B cell (primary cell): ENCODE data around the gene TEX13B. TPM values are rescaled to one million over a fixed set of nuclear protein-coding genes. Genes with fewer than 3 reads are reported as not detected.

ENCODE experiments used
- ATAC-seq: fragments of 200-7000 bp; cut with Tn5 transposase; one replicate; pipeline ENCODE4 v1.10.0; 2021; ENCODE audit warnings: low read depth, mild to moderate bottlenecking, moderate number of reproducible peaks, moderate library complexity
- CTCF ChIA-PET: fragments of 350-600 bp; sonication (Branson Sonifier 250); formaldehyde crosslinking; loops from one replicate; lab custom pipeline; 2021; ENCODE audit warnings: antibody characterized with exemption, inconsistent platforms; lab: Charles Lee
- POLR2A ChIA-PET: fragments of 350-600 bp; sonication (Branson Sonifier 250); formaldehyde crosslinking; loops from one replicate; lab custom pipeline; 2021; ENCODE audit warnings: antibody characterized with exemption; lab: Charles Lee
- DNase-seq: peaks from one replicate; pipeline ENCODE4 v3.0.0; 2013
- H2AFZ ChIP-seq: 2 replicates; pipeline ENCODE4 v1.6.1; 2012; ENCODE audit warnings: mild to moderate bottlenecking, low read depth, low read length; ENCODE audit not compliant: insufficient read depth, poor library complexity, severe bottlenecking
- H3K27ac ChIP-seq, 2 donors: 1 replicate in 1 of 2; 2 replicates in 1 of 2; pipeline ENCODE4 v1.5.1; 2012 to 2013; ENCODE audit warnings: low read length in 2 of 2, mild to moderate bottlenecking in 2 of 2, moderate library complexity in 1 of 2
- H3K27me3 ChIP-seq, 4 experiments: fragments of 200-600 bp in 1 of 4; sonication (generic) in 1 of 4; replicated peaks in 1 of 4; 1 replicate in 2 of 4; 2 replicates in 2 of 4; pipeline versions ENCODE4 v1.6.1 to v1.7.0; 2013 to 2016; ENCODE audit warnings: low read length in 3 of 4, mild to moderate bottlenecking in 2 of 4, mixed read lengths in 1 of 4, moderate library complexity in 1 of 4; ENCODE audit not compliant: insufficient read depth in 4 of 4, control insufficient read depth in 3 of 4; ENCODE audit errors: control extremely low read depth in 1 of 4
- H3K36me3 ChIP-seq, 2 experiments: replicated peaks in 1 of 2; 1 replicate in 1 of 2; 2 replicates in 1 of 2; pipeline versions ENCODE4 v1.6.1 to v1.7.1; 2013; ENCODE audit warnings: low read length in 1 of 2; ENCODE audit not compliant: insufficient read depth in 2 of 2, control insufficient read depth in 1 of 2; ENCODE audit errors: control extremely low read depth in 1 of 2, extremely low read depth in 1 of 2
- H3K4me1 ChIP-seq, 2 donors: fragments of 200-600 bp in 1 of 2; sonication (generic) in 1 of 2; 1 replicate in 1 of 2; 2 replicates in 1 of 2; pipeline versions ENCODE4 v1.5.1 to v1.6.1; 2013 to 2017; ENCODE audit warnings: low read length in 2 of 2; ENCODE audit not compliant: control insufficient read depth in 2 of 2, insufficient read depth in 2 of 2
- H3K4me2 ChIP-seq: replicated peaks from 2 replicates; pipeline ENCODE3; 2012; ENCODE audit warnings: mild to moderate bottlenecking, low read depth, low read length; ENCODE audit not compliant: poor library complexity, severe bottlenecking
- H3K4me3 ChIP-seq, 5 experiments: fragments of 200-600 bp in 1 of 5; sonication (generic) in 1 of 5; 1 replicate in 3 of 5; 2 replicates in 2 of 5; pipeline versions ENCODE4 v1.5.1 to v1.7.0; 2011 to 2016; ENCODE audit warnings: low read length in 4 of 5, mild to moderate bottlenecking in 4 of 5, low read depth in 2 of 5, control low read depth in 1 of 5, moderate library complexity in 1 of 5; ENCODE audit not compliant: insufficient read depth in 1 of 5; ENCODE audit errors: control extremely low read depth in 1 of 5, extremely low read depth in 1 of 5
- H3K79me2 ChIP-seq: fragments of 200-600 bp; sonication (generic); one replicate; pipeline ENCODE4 v1.6.0; 2016; ENCODE audit warnings: low read length; ENCODE audit not compliant: control insufficient read depth, insufficient read depth
- H3K9ac ChIP-seq: fragments of 200-600 bp; sonication (generic); 2 replicates; pipeline ENCODE4 v1.6.1; 2017; ENCODE audit warnings: mild to moderate bottlenecking, low read length, moderate library complexity
- H3K9me3 ChIP-seq, 3 donors: one replicate each; pipeline versions ENCODE4 v1.6.1 to v1.7.1; 2013; ENCODE audit warnings: low read length in 2 of 3; ENCODE audit not compliant: control insufficient read depth in 2 of 3, insufficient read depth in 1 of 3; ENCODE audit errors: control extremely low read depth in 1 of 3
- H4K20me1 ChIP-seq: 2 replicates; pipeline ENCODE4 v1.6.0; 2012; ENCODE audit warnings: mild to moderate bottlenecking, low read length; ENCODE audit not compliant: insufficient read depth, control insufficient read depth, poor library complexity, severe bottlenecking
- H3K27ac Mint-ChIP-seq: one replicate; pipeline ENCODE4 v1.8.0; 2021; ENCODE audit warnings: mixed read lengths
- H3K27me3 Mint-ChIP-seq: one replicate; pipeline ENCODE4 v1.8.0; 2021; ENCODE audit warnings: mixed read lengths
- H3K4me1 Mint-ChIP-seq: one replicate; pipeline ENCODE4 v1.8.0; 2021; ENCODE audit warnings: mixed read lengths
- H3K4me3 Mint-ChIP-seq: one replicate; pipeline ENCODE4 v1.8.0; 2021; ENCODE audit warnings: mixed read lengths
- H3K9me3 Mint-ChIP-seq: one replicate; pipeline ENCODE4 v1.8.0; 2022; ENCODE audit warnings: mixed read lengths; ENCODE audit not compliant: insufficient read depth
- CTCF ChIP-seq: fragments of 200-600 bp; IDR thresholded peaks from one replicate; pipeline ENCODE4 v1.8.0; 2022; ENCODE audit warnings: antibody characterized with exemption, mild to moderate bottlenecking
- EZH2 ChIP-seq: IDR thresholded peaks from 2 replicates; pipeline ENCODE4 v1.6.1; 2012; ENCODE audit warnings: borderline replicate concordance, low read depth, mild to moderate bottlenecking, moderate library complexity, low read length; ENCODE audit not compliant: insufficient read depth, poor library complexity, severe bottlenecking
- WGBS: methylation state at CpG from one replicate; pipeline ENCODE4 v1.1.5; 2013; ENCODE audit warnings: missing lambda C conversion rate; ENCODE audit not compliant: insufficient coverage; 5-methylcytosine and 5-hydroxymethylcytosine counted together
- intact Hi-C: fragments of 100-400 bp; cut with micrococcal nuclease; formaldehyde crosslinking; loops from one replicate; pipeline ENCODE4 v1.10.0; 2022
- polyA plus RNA-seq: library from polyadenylated mRNA; depleted of rRNA; stranded (reverse); fragments of >200 nt; gene quantifications from 2 replicates; pipeline ENCODE4 v1.2.3, GENCODE V29; 2012
- total RNA-seq, 2 donors: library from RNA; stranded (reverse); fragments of 120-200 nt in 1 of 2; gene quantifications; 1 replicate in 1 of 2; 2 replicates in 1 of 2; pipeline versions ENCODE4 v1.2.3 to v1.2.4, GENCODE V29; 2013 to 2022

TEX13B gene
- total and polyA plus RNA-seq, 2 donors (not counting 1 experiment from before 2014, with no cell fraction given) = not detected

DNA sequence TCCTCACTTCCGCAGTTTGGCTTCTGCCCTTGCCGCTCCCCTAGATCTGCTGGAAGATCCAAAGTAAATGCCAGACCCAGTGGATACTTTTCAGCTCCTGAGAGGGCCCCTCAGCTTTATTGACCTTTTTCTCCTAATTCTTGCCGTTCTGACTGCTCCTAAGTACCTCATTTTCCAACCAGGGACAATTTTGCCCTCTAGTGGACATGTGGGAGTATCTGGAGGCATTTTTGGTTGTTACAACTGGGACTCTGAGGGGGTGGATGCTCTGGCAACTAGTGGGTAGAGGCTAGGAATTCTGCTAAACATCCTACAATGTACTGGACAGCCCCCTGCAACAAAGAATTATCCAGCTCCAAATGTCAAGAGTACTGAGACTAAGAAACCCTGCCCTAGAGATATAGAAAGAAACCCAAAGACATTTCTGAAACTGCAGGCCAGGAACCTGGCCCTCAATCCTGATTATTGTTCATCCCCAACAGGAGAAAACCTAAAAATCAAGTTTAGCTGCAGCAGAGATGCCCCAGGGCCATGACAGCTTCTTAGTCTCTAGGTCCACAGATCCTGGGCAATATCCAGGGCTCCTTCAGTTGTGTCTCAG, 3.4 kb downstream of the TEX13B start:
- H3K36me3 ChIP-seq = no peaks in the 10 kb centered on the region
- no peaks in the 10 kb centered on the region for H3K4me1 Mint-ChIP-seq
- H3K27me3 ChIP-seq = no peaks in the 10 kb centered on the region
- intact Hi-C loops = no loop called here
- no peak for DNase-seq
- no peak overlapping the region for H3K27ac ChIP-seq
- no peak overlapping the region for H3K4me2 ChIP-seq
- ATAC-seq = no peak
- no CpG with 5 or more reads among the region's 3 CpGs for WGBS
- CTCF ChIA-PET = interaction anchor here (0.6 to 1.0 kb wide), 2 partner anchors 92 to 1101 kb away, joined by 3 read pairs; no protein-coding TSS in a partner anchor
- no peaks in the 10 kb centered on the region for H3K9me3 ChIP-seq
- POLR2A ChIA-PET = no interaction called here
- no peak overlapping the region for H3K9ac ChIP-seq
- H3K79me2 ChIP-seq = no peaks in the 10 kb centered on the region
- H3K4me1 ChIP-seq = no peaks in the 10 kb centered on the region
- no peak overlapping the region for H2AFZ ChIP-seq
- no peaks in the 10 kb centered on the region for H3K9me3 Mint-ChIP-seq
- no peaks in the 10 kb centered on the region for H3K27me3 Mint-ChIP-seq
- no peaks in the 10 kb centered on the region for H4K20me1 ChIP-seq
- no peak overlapping the region for H3K27ac Mint-ChIP-seq
- TF ChIP-seq CTCF (no peak), EZH2 (no peak)
- no peak overlapping the region for H3K4me3 Mint-ChIP-seq
- H3K4me3 ChIP-seq = no peak overlapping the region

DNA sequence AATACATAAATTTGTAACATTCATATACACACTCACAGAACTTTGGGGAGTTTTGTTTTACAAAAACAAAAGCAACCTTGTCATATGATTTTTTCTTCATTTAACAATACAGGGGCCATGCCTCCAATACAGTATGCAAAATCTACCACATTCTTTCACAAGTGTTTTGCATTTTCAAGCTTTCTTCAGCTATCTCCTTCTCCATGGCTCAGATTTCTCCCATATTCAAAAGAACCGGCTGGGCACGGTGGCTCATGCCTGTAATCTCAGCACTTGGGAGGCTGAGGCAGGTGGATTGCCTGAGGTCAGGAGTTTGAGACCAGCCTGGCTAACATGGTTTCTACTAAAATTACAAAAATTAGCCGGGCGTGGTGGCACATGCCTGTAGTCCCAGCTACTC, 4.1 kb downstream of the TEX13B start:
- H3K4me2 ChIP-seq = no peak overlapping the region
- CTCF ChIA-PET = interaction anchor here (0.6 kb wide), 1 partner anchor 1101 kb away, joined by 3 read pairs; no protein-coding TSS in a partner anchor
- no peak for DNase-seq
- H4K20me1 ChIP-seq = no peaks in the 10 kb centered on the region
- H3K27me3 ChIP-seq = no peaks in the 10 kb centered on the region
- no peaks in the 10 kb centered on the region for H3K79me2 ChIP-seq
- no peaks in the 10 kb centered on the region for H3K9me3 ChIP-seq
- TF ChIP-seq CTCF = no peak
- TF ChIP-seq EZH2 = no peak
- Mint-ChIP-seq H3K4me3 (no peak overlapping the region), H3K27ac (no peak overlapping the region), H3K4me1 (no peaks in the 10 kb centered on the region), H3K27me3 (no peaks in the 10 kb centered on the region), H3K9me3 (no peaks in the 10 kb centered on the region)
- no peaks in the 10 kb centered on the region for H3K36me3 ChIP-seq
- no peak overlapping the region for H3K4me3 ChIP-seq
- no peak overlapping the region for H3K9ac ChIP-seq
- POLR2A ChIA-PET = no interaction called here
- no peak overlapping the region for H3K27ac ChIP-seq
- intact Hi-C loops = no loop called here
- WGBS = no CpG with 5 or more reads among the region's 4 CpGs
- no peaks in the 10 kb centered on the region for H3K4me1 ChIP-seq
- ATAC-seq = no peak
- no peak overlapping the region for H2AFZ ChIP-seq
